NCI-H146 treated with DMSO at 0.1 percent for 48 hours (cell line): ENCODE data around the gene NEK11.

Source experiments
- DNase-seq: peaks from one replicate; lab custom pipeline; 2025; ENCODE audit not compliant: unreplicated experiment; lab: John Stamatoyannopoulos, UW

NEK11 gene

GRCh38 chr3:131393868-131394267 lies 367.2 kb downstream of the NEK11 start:
- DNase-seq = no peak

DNA sequence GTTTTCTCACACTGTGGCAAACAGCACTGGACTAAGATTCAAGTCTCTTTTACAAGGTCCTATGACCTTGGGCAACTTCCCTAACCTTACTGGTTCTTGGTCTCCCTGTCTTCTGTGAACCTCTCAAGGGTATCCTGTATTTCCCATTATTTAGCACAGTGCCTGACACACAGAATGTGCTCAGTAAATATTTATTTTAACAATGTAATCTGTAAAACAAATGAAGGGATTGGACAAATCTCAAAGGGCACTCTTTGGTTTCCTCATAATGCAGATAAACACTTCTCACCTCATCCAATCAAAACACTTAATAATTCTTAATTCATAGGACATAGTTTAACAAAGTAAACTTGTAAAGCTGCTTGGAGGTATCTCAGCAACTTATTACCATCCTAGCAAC lies 367.7 kb downstream of the NEK11 start:
- DNase-seq = no peak

- no peak for DNase-seq
Observed at GRCh38 chr3:131396170-131396569, 369.5 kb downstream of the NEK11 start.

GRCh38 chr3:131397889-131398288 lies 371.2 kb downstream of the NEK11 start:
- no peak for DNase-seq
